ENCODE measurements around the gene LRRN2. TPM values are rescaled to one million over a fixed set of nuclear protein-coding genes. Genes with fewer than 3 reads are reported as not detected.
"Not testable (repeated sequence)": the region's sequence is repeated elsewhere in the genome, so short reads cannot be mapped to it uniquely, and the experiment has no call there.

LRRN2 gene
- polyA plus RNA-seq, 1 donor from 2014 or later, result 3.3 TPM

GRCh38 chr1:204571128-204571527 is 114.4 kb downstream of the LRRN2 start:
- no peak overlapping the region for H3K27ac ChIP-seq (ENCODE audit: low read length)
- H3K9me3 ChIP-seq (ENCODE audit: low read length), result no peaks in the 10 kb centered on the region
- no peaks in the 10 kb centered on the region for H3K9me2 ChIP-seq (ENCODE audit: insufficient read depth, low read length)
- H3K4me3 ChIP-seq (ENCODE audit: low read length), result no peak overlapping the region
- H4K20me1 ChIP-seq (ENCODE audit: insufficient read depth), result no peaks in the 10 kb centered on the region
- no peak overlapping the region for H2AFZ ChIP-seq (ENCODE audit: low read depth, low read length)
- peaks cover 5% of the 10 kb centered on the region for H3F3A ChIP-seq (ENCODE audit: insufficient read depth, low read length, poor library complexity, severe bottlenecking)
- H3K36me3 ChIP-seq (ENCODE audit: insufficient read depth, low read length), result no peaks in the 10 kb centered on the region
- H3K27me3 ChIP-seq (ENCODE audit: insufficient read depth, low read depth, low read length), result no peaks in the 10 kb centered on the region
- H3K4me2 ChIP-seq (ENCODE audit: low read length), result no peak overlapping the region
- TF ChIP-seq REST (IDR thresholded peaks at IDR 0.05; ENCODE audit: borderline replicate concordance), result no peak
- no peak for TF ChIP-seq RAD21 (conservative IDR thresholded peaks at IDR 0.05)
- TF ChIP-seq SMC3 (conservative IDR thresholded peaks at IDR 0.05; ENCODE audit: poor library complexity), result no peak
- no peak for TF ChIP-seq EZH2 (IDR thresholded peaks at IDR 0.05; ENCODE audit: borderline replicate concordance, insufficient read depth, low read length, poor library complexity, severe bottlenecking)
- TF ChIP-seq EP300 (conservative IDR thresholded peaks at IDR 0.05; ENCODE audit: poor library complexity, severe bottlenecking), result no peak
- TF ChIP-seq TAF1 (IDR thresholded peaks at IDR 0.05; ENCODE audit: low read depth), result no peak
- no peak for TF ChIP-seq CTCF (IDR thresholded peaks at IDR 0.05; ENCODE audit: poor library complexity, severe bottlenecking)
- TF ChIP-seq MXI1 (conservative IDR thresholded peaks at IDR 0.05; ENCODE audit: poor library complexity, severe bottlenecking), result no peak
- TF ChIP-seq POLR2AphosphoS5 (IDR thresholded peaks at IDR 0.05), result no peak
- no peaks in the 10 kb centered on the region for H3K79me2 ChIP-seq (replicated peaks; ENCODE audit: insufficient read depth, low read length)
- no peak overlapping the region for H3K9ac ChIP-seq (ENCODE audit: low read length)

GRCh38 chr1:204570021-204570420 is 115.5 kb downstream of the LRRN2 start:
- not testable (repeated sequence) for H3K36me3 ChIP-seq (ENCODE audit: insufficient read depth, low read length)

GRCh38 chr1:204569478-204569877 is 116.1 kb downstream of the LRRN2 start:
- Histone ChIP-seq H3K4me3 (ENCODE audit: low read length) (peak overlapping the region; percentile 51), H3K27me3 (ENCODE audit: insufficient read depth, low read depth, low read length) (no peaks in the 10 kb centered on the region), H4K20me1 (ENCODE audit: insufficient read depth) (no peaks in the 10 kb centered on the region), H3K9me3 (ENCODE audit: low read length) (no peaks in the 10 kb centered on the region), H3K27ac (ENCODE audit: low read length) (peak overlapping the region; percentile 78), H3K4me2 (ENCODE audit: low read length) (peak overlapping the region; percentile 62), H2AFZ (ENCODE audit: low read depth, low read length) (no peak overlapping the region), H3K9ac (ENCODE audit: low read length) (peak overlapping the region; percentile 57), H3F3A (ENCODE audit: insufficient read depth, low read length, poor library complexity, severe bottlenecking) (peaks cover 5% of the 10 kb centered on the region), H3K79me2 (replicated peaks; ENCODE audit: insufficient read depth, low read length) (no peaks in the 10 kb centered on the region), H3K9me2 (ENCODE audit: insufficient read depth, low read length) (no peaks in the 10 kb centered on the region), H3K36me3 (ENCODE audit: insufficient read depth, low read length) (no peaks in the 10 kb centered on the region)
- no peak for TF ChIP-seq EZH2 (IDR thresholded peaks at IDR 0.05; ENCODE audit: borderline replicate concordance, insufficient read depth, low read length, poor library complexity, severe bottlenecking)
- TF ChIP-seq MXI1 (conservative IDR thresholded peaks at IDR 0.05; ENCODE audit: poor library complexity, severe bottlenecking), result no peak
- TF ChIP-seq EP300 (conservative IDR thresholded peaks at IDR 0.05; ENCODE audit: poor library complexity, severe bottlenecking), result no peak
- TF ChIP-seq CTCF (IDR thresholded peaks at IDR 0.05; ENCODE audit: poor library complexity, severe bottlenecking), result no peak
- no peak for TF ChIP-seq RAD21 (conservative IDR thresholded peaks at IDR 0.05)
- no peak for TF ChIP-seq SMC3 (conservative IDR thresholded peaks at IDR 0.05; ENCODE audit: poor library complexity)
- no peak for TF ChIP-seq REST (IDR thresholded peaks at IDR 0.05; ENCODE audit: borderline replicate concordance)
- no peak for TF ChIP-seq POLR2AphosphoS5 (IDR thresholded peaks at IDR 0.05)
- no peak for TF ChIP-seq TAF1 (IDR thresholded peaks at IDR 0.05; ENCODE audit: low read depth)

More at GRCh38 chr1:204570021-204570420, 115.5 kb downstream of the LRRN2 start:
- H3K27me3 ChIP-seq (ENCODE audit: insufficient read depth, low read depth, low read length); H3K9me3 ChIP-seq (ENCODE audit: low read length); H3K79me2 ChIP-seq (replicated peaks; ENCODE audit: insufficient read depth, low read length); H3F3A ChIP-seq (ENCODE audit: insufficient read depth, low read length, poor library complexity, severe bottlenecking); H3K9me2 ChIP-seq (ENCODE audit: insufficient read depth, low read length); H3K9ac ChIP-seq (ENCODE audit: low read length); H3K4me3 ChIP-seq (ENCODE audit: low read length); H2AFZ ChIP-seq (ENCODE audit: low read depth, low read length); H4K20me1 ChIP-seq (ENCODE audit: insufficient read depth); H3K4me2 ChIP-seq (ENCODE audit: low read length); H3K27ac ChIP-seq (ENCODE audit: low read length): not testable (repeated sequence)
